H1 (cell line): ENCODE data around the gene UQCRC2. TPM values are rescaled to one million over a fixed set of nuclear protein-coding genes. Genes with fewer than 3 reads are reported as not detected.

Experiments used
- ATF3 ChIP-seq: IDR thresholded peaks from 2 replicates; pipeline ENCODE4 v1.6.1; 2011; ENCODE audit warnings: low read depth, mild to moderate bottlenecking, low read length; ENCODE audit not compliant: insufficient read depth
- CHD1 ChIP-seq: IDR thresholded peaks from 2 replicates; pipeline ENCODE4 v1.6.1; 2012; ENCODE audit warnings: low read depth, low read length, improper control_type of control experiment
- CHD7 ChIP-seq: fragments of 300-600 bp; sonication (generic); IDR thresholded peaks from 2 replicates; pipeline ENCODE4 v1.7.1; 2012; ENCODE audit warnings: low read length, moderate library complexity, mild to moderate bottlenecking, inconsistent platforms; ENCODE audit not compliant: insufficient replicate concordance
- CREB1 ChIP-seq: IDR thresholded peaks from 2 replicates; pipeline ENCODE4 v1.6.1; 2012; ENCODE audit warnings: inconsistent platforms
- EP300 ChIP-seq, 2 experiments: IDR thresholded peaks; 1 replicate in 1 of 2; 2 replicates in 1 of 2; pipeline ENCODE4 v1.6.1; 2011 to 2012; ENCODE audit warnings: low read depth in 2 of 2, low read length in 2 of 2, mild to moderate bottlenecking in 2 of 2, borderline replicate concordance in 1 of 2, inconsistent platforms in 1 of 2, moderate library complexity in 1 of 2
- KDM4A ChIP-seq: IDR thresholded peaks from one replicate; pipeline ENCODE4 v1.7.1; 2012; ENCODE audit warnings: low read depth, mild to moderate bottlenecking, moderate library complexity, low read length, inconsistent platforms; ENCODE audit not compliant: severe bottlenecking
- PHF8 ChIP-seq: fragments of 200-600 bp; sonication (generic); conservative IDR thresholded peaks from 2 replicates; pipeline ENCODE4 v1.7.1; 2012; ENCODE audit warnings: low read depth, mild to moderate bottlenecking, inconsistent platforms, low read length, moderate library complexity
- RAD21 ChIP-seq, 2 experiments: IDR thresholded peaks in 1 of 2; conservative IDR thresholded peaks in 1 of 2; 2 replicates each; pipeline ENCODE4 v1.6.1; 2011; ENCODE audit warnings: low read depth in 2 of 2, low read length in 2 of 2, improper control_type of control experiment in 1 of 2, inconsistent platforms in 1 of 2, mild to moderate bottlenecking in 1 of 2, moderate library complexity in 1 of 2
- RBBP5 ChIP-seq: IDR thresholded peaks from 2 replicates; pipeline ENCODE4 v1.7.1; 2012; ENCODE audit warnings: low read depth, mild to moderate bottlenecking, inconsistent platforms, low read length, moderate library complexity, borderline replicate concordance
- RFX5 ChIP-seq: IDR thresholded peaks from 2 replicates; pipeline ENCODE4 v1.6.1; 2011; ENCODE audit warnings: low read depth, low read length, improper control_type of control experiment, borderline replicate concordance
- TAF1 ChIP-seq: IDR thresholded peaks from 2 replicates; pipeline ENCODE4 v1.6.1; 2011; ENCODE audit warnings: mild to moderate bottlenecking, low read depth, low read length
- polyA plus RNA-seq, 7 experiments: library from polyadenylated mRNA; depleted of rRNA in 3 of 7; stranded (reverse) in 5 of 7; unstranded in 2 of 7; fragments of >200 nt in 5 of 7; fragments of 200-250 nt in 2 of 7; gene quantifications; 1 replicate in 5 of 7; 2 replicates in 1 of 7; 4 replicates in 1 of 7; pipeline versions ENCODE4 v1.2.1 to v1.2.3, GENCODE V29; 2011 to 2013; ENCODE audit warnings: missing spikeins in 2 of 7, mixed read lengths in 2 of 7
- total RNA-seq: library from RNA; stranded (reverse); fragmentation: NEBNext Ultra II Directional; extraction: Animal tissue kit (Norgen Biotek cat#: 25700); gene quantifications from 2 replicates; pipeline ENCODE4 v1.2.1, GENCODE V29; 2021

Gene UQCRC2
- total and polyA plus RNA-seq, 2 of the 8 experiments (the other 6 are each of a cell fraction or from before 2014, with no cell fraction given), result 94.4 to 182 TPM

- TF ChIP-seq CHD7, result no peak
- no peak for TF ChIP-seq KDM4A
- TF ChIP-seq RAD21 (IDR thresholded peaks at IDR 0.05 in 1 of 2, conservative IDR thresholded peaks at IDR 0.05 in 1 of 2; ENCODE audit: low read depth in 2 of 2, low read length in 2 of 2), result no peak
- TF ChIP-seq EP300 (IDR thresholded peaks at IDR 0.05; ENCODE audit: borderline replicate concordance in 1 of 2, low read depth in 2 of 2, low read length in 2 of 2), result no peak
- no peak for TF ChIP-seq RFX5
- TF ChIP-seq PHF8, result no peak
- TF ChIP-seq CREB1, result no peak
- TF ChIP-seq TAF1, result no peak
- no peak for TF ChIP-seq CHD1
- TF ChIP-seq RBBP5, result no peak
- no peak for TF ChIP-seq ATF3
Observed at GRCh38 chr16:22023505-22023904, 70.3 kb downstream of the UQCRC2 start (continued).
